Stimulated activated CD8-positive, alpha-beta memory T cell treated with anti-CD3 and anti-CD28 coated beads, Interleukin-2, amount 100 ng/mL, for 1 hour (primary cell): ENCODE data around the gene CES4A.
"Not testable (repeated sequence)": the region's sequence is repeated elsewhere in the genome, so short reads cannot be mapped to it uniquely, and the experiment has no call there.

Experiments
- DNase-seq, 2 donors: peaks; one replicate each; pipeline ENCODE4 v3.0.0-alpha.2; 2020; ENCODE audit warnings: low read depth in 2 of 2

Gene CES4A

GRCh38 chr16:66988197-66988788 lies at the start of gene CES4A:
Gene CES4A, plus strand, starts transcription at chr16:66988589. Its CDS starts 184 bp downstream, at chr16:66988773.
- DNase-seq = no peak

- DNase-seq = no peak
Observed at GRCh38 chr16:66939366-66939765, 49.0 kb upstream of the CES4A start.

- DNase-seq = no peak
Observed at GRCh38 chr16:66940236-66940635, 48.2 kb upstream of the CES4A start.

- no peak for DNase-seq
Observed at GRCh38 chr16:66942981-66943380, 45.4 kb upstream of the CES4A start.

GRCh38 chr16:66943426-66944053 lies 44.8 kb upstream of the CES4A start:
- DNase-seq = no peak

- DNase-seq = no peak
Observed at GRCh38 chr16:66944054-66944441, 44.3 kb upstream of the CES4A start.

- not testable (repeated sequence) for DNase-seq
Observed at GRCh38 chr16:66944971-66945370, 43.4 kb upstream of the CES4A start.

GRCh38 chr16:66945939-66946338 lies 42.5 kb upstream of the CES4A start:
- no peak for DNase-seq

- DNase-seq = no peak
Observed at GRCh38 chr16:66946541-66946940, 41.8 kb upstream of the CES4A start.

- DNase-seq = no peak
Observed at GRCh38 chr16:66946974-66947301, 41.5 kb upstream of the CES4A start.

- DNase-seq = peak; percentile 64 to 70
Observed at GRCh38 chr16:66947302-66948065, 40.9 kb upstream of the CES4A start.

GRCh38 chr16:66948134-66948836 lies 40.1 kb upstream of the CES4A start:
- no peak for DNase-seq

- no peak for DNase-seq
Observed at GRCh38 chr16:66948837-66949225, 39.6 kb upstream of the CES4A start.

- DNase-seq = no peak
Observed at GRCh38 chr16:66949472-66949871, 38.9 kb upstream of the CES4A start.

- no peak for DNase-seq
Observed at GRCh38 chr16:66950437-66950836, 38.0 kb upstream of the CES4A start.

- no peak for DNase-seq
Observed at GRCh38 chr16:66950971-66951790, 37.2 kb upstream of the CES4A start.

- no peak for DNase-seq
Observed at GRCh38 chr16:66952430-66953110, 35.8 kb upstream of the CES4A start.

GRCh38 chr16:66953462-66954096 lies 34.8 kb upstream of the CES4A start:
- no peak for DNase-seq

GRCh38 chr16:66954097-66954659 lies 34.2 kb upstream of the CES4A start:
- DNase-seq = peak; percentile 46 to 48
